ENCODE results near the gene KHNYN.

- TF ChIP-seq ZNF121 (CRISPR knock-in tag; IDR thresholded peaks at IDR 0.05) (no peak), CTCF (IDR thresholded peaks at IDR 0.05) (no peak), JUN (CRISPR knock-in tag; IDR thresholded peaks at IDR 0.05) (no peak)
Measured at GRCh38 chr14:24399999-24400718, 29.6 kb upstream of the KHNYN start.

Measured in WTC11 (cell line).